T-helper 1 cell treated with Interleukin-12 subunit alpha and Interleukin-12 subunit beta and Interleukin-4 antibody, amounts not matched to agents 30 μg/mL and 1 μg/mL, for 36 hours (primary cell): ENCODE data around the gene POU4F3.
A peak's percentile ranks its signal among the peaks of the same experiment; 100 is the strongest.

ENCODE experiments used
- H3K27ac Mint-ChIP-seq: one replicate; pipeline ENCODE4 v1.8.0; 2021; ENCODE audit warnings: mild to moderate bottlenecking, mixed read lengths
- H3K27me3 Mint-ChIP-seq: one replicate; pipeline ENCODE4 v1.8.0; 2021; ENCODE audit warnings: low read depth, mixed read lengths
- H3K36me3 Mint-ChIP-seq: one replicate; pipeline ENCODE4 v1.8.0; 2021; ENCODE audit warnings: low read depth, mixed read lengths
- H3K4me1 Mint-ChIP-seq: one replicate; pipeline ENCODE4 v1.8.0; 2021; ENCODE audit warnings: low read depth, mixed read lengths
- H3K4me3 Mint-ChIP-seq: one replicate; pipeline ENCODE4 v1.8.0; 2021; ENCODE audit warnings: mild to moderate bottlenecking, moderate library complexity, mixed read lengths
- H3K9me3 Mint-ChIP-seq: one replicate; pipeline ENCODE4 v1.8.0; 2021; ENCODE audit warnings: mixed read lengths

Gene POU4F3

DNA sequence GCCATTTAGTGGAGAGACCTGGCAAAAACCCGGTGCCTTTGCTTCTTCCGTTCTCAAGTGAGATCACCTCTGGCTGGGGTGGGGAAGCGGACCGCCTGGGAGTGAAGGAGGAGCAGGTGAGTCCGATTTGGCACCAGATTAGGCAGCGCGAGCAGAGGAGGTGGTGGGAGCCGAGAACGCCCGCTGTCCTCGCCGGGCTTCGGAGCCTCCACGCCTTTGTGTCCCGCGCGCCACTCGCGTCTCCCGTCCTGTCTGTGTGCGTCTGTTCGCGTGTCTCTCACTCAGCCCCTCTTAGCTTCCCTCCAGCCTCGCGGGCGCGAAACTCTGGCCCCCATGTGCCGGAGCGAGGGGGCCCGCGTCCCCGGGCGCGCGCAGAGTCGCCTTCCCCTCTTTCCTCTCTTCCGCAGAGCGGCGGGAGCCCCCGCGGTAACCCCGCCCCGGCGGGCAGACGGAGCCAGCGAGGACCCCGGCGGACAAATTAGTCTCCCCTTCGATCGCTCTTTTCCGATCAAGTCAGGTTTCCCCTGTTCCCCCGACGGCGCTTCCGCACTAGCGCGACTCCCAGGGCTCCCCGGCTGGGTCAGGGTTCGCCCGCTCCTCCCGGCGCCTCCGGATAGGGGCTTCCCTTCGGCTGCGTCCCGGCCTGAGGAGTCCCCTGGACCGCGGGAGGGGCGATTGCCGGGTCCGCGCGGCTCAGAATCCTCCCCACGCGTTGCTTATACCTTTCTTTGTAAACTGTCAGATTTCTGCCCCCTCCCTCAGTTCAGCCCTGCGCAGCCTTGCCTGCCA is 7.1 kb downstream of the POU4F3 start:
- Mint-ChIP-seq H3K4me1 (peaks cover 6% of the 10 kb centered on the region), H3K27ac (peak overlapping the region; percentile 20), H3K9me3 (no peaks in the 10 kb centered on the region), H3K27me3 (peaks cover 83% of the 10 kb centered on the region), H3K36me3 (peaks cover 1% of the 10 kb centered on the region), H3K4me3 (peak overlapping the region; percentile 54)

DNA sequence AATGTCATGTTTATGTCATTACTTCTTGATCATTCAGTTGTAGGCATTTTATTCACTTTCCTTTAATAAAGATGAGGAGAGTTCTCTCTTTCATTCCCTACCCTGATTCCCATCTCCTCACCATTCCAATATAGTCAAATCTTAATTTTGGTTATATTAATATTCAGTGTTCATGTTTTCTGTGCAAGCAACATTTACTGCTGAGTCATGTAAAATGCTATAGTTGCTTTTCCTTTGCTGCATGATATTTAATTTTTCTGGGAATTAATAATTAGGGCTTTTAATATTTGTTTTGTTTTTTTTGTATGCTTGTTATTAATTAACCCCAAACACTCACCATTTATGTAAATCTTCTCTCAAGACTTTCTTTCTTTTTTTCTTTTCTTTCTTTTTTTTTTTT is 18.5 kb downstream of the POU4F3 start:
- no peaks in the 10 kb centered on the region for H3K4me1 Mint-ChIP-seq
- H3K9me3 Mint-ChIP-seq: no peaks in the 10 kb centered on the region
- peaks cover 11% of the 10 kb centered on the region for H3K27me3 Mint-ChIP-seq
- no peaks in the 10 kb centered on the region for H3K36me3 Mint-ChIP-seq
- no peak overlapping the region for H3K4me3 Mint-ChIP-seq
- no peak overlapping the region for H3K27ac Mint-ChIP-seq

DNA sequence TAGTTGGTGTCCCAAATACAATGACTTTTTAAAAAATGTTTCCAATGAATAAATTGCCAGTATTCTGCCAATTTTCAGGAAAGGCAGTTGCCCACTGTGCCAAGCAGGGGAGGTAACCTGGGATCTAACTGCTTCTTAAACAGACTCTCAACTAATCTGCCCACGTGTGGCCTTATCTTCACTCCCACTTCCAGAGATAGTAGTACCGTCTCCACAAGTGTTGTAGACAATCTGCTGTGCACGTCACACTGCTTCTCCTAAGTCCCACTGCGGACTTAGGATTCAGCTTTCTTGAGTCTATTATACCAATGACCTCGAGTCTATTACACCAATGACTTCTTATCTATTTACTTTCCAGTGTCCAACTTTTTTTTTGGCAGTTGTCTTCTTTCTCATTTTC is 21.2 kb downstream of the POU4F3 start:
- H3K4me1 Mint-ChIP-seq: no peaks in the 10 kb centered on the region
- H3K27ac Mint-ChIP-seq: no peak overlapping the region
- H3K27me3 Mint-ChIP-seq: peaks cover 18% of the 10 kb centered on the region
- no peaks in the 10 kb centered on the region for H3K9me3 Mint-ChIP-seq
- no peaks in the 10 kb centered on the region for H3K36me3 Mint-ChIP-seq
- no peak overlapping the region for H3K4me3 Mint-ChIP-seq

DNA sequence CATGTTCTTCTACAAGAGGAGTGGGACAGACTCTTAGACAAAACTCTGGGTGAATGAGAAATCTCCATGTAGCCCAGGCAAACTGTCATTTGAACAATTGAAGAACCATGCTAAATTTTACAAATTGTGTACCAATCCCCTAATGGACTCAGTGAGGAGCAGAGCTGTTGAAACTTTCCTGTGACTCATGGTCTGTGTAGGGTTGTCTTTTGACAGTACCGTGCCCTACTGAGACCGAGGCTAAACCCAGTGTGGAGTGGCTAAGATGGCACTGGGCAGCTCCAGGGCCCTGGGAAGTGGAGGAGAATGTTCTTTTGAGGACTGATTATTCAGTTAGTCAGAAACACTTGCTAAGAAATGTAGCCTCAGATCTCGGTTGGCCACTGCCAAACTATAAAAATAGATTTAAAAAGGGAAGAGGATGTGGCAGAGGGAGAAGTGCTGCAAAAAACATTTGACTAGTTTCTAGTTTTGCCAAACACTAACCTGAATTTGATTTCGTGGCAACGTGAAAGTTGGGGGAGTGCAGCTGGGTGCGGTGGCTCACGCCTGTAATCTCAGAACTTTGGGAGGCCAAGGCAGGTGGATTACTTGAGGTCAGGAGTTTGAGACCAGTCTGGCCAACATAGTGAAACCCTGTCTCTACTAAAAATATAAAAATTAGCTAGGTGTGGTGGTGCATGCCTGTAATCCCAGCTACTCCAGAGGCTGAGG is 24.7 kb downstream of the POU4F3 start:
- no peak overlapping the region for H3K27ac Mint-ChIP-seq
- no peak overlapping the region for H3K4me3 Mint-ChIP-seq

DNA sequence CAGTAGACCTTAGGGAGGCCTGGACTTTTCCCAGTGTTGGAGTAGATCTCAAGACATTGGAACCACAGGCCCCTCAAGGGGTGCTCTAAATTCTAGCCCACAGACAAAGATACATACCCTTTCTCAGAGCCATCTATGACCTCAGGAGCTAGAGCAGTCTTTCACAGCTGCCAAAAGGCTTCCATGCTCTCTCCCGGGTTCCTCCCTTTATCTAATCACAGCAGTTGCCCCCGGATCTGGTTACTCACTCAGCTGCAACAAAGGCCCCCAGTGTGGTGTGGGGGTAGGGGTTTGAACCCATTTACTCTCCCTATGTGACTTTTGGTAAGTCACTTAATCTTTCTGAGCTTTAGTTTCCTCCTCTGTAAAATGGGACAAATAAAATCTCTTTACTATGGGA is 27.0 kb downstream of the POU4F3 start:
- Mint-ChIP-seq H3K27me3 (peaks cover 15% of the 10 kb centered on the region), H3K36me3 (no peaks in the 10 kb centered on the region), H3K4me1 (no peaks in the 10 kb centered on the region), H3K27ac (no peak overlapping the region), H3K9me3 (no peaks in the 10 kb centered on the region), H3K4me3 (no peak overlapping the region)

More for the DNA sequence above, 24.7 kb downstream of the POU4F3 start:
- no peaks in the 10 kb centered on the region for H3K9me3 Mint-ChIP-seq
- no peaks in the 10 kb centered on the region for H3K36me3 Mint-ChIP-seq
- H3K27me3 Mint-ChIP-seq: peaks cover 21% of the 10 kb centered on the region
- H3K4me1 Mint-ChIP-seq: no peaks in the 10 kb centered on the region

DNA sequence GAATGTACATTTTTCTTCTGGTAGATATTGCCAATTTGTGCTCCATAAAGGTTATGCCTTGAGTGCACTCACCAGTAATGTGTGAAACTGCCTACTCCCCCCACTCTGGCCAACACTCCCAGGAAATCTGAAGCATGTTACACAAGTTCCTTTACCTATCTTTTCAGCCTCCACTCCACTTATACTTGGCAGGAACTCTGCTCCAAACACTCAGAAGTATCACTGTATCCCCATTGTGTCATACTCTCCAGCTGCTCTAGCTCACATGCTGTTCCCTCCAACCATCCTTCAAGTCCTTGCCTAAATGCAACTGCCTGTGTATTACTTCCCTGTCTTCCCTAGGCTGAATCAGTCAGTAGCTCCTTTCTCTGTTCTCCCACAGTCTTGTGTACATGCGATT is 28.3 kb downstream of the POU4F3 start:
- Mint-ChIP-seq H3K4me3 (no peak overlapping the region), H3K4me1 (no peaks in the 10 kb centered on the region), H3K27ac (no peak overlapping the region), H3K9me3 (no peaks in the 10 kb centered on the region), H3K36me3 (no peaks in the 10 kb centered on the region), H3K27me3 (peaks cover 10% of the 10 kb centered on the region)

DNA sequence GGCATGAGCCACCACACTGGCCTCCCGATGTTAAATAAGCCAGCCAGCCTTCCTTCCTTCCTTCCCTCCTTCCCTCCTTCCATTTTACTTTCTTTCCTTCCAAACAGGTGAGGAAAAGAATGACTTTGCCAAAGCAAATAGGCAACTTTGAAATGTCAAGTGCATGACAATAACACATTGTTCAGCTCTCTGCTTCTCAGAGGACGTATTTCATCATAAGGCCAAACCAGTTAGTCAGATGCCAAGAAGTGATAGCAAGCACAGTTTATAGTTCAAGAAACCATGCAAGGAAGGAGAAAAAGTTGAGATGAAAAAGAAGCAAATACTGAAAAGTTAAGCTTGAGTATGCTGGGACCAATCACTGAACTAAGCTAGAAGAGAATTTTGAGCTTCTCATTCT is 29.5 kb downstream of the POU4F3 start:
- Mint-ChIP-seq H3K27me3 (peaks cover 6% of the 10 kb centered on the region), H3K4me1 (no peaks in the 10 kb centered on the region), H3K9me3 (no peaks in the 10 kb centered on the region), H3K36me3 (no peaks in the 10 kb centered on the region), H3K4me3 (no peak overlapping the region), H3K27ac (no peak overlapping the region)

DNA sequence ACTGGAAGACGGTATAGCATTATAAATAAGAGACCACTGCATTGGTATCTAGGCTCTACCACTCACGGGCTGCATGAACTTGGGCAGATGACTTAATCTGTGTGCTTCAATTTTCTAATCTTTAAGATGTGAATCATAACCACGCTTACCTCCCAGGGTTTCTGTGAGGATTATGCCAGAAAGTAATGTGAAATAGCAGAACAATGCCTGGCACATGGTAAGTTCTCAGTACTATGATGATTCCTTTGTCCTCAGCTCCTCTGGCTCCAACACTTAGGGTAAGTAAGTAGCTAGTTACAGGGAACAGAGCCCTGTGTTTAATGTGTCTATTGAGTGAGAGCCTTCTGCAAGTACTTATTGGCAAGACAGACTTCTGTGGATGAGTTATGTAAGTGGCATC is 31.1 kb downstream of the POU4F3 start:
- Mint-ChIP-seq H3K36me3 (no peaks in the 10 kb centered on the region), H3K27ac (no peak overlapping the region), H3K4me1 (no peaks in the 10 kb centered on the region), H3K27me3 (peaks cover 3% of the 10 kb centered on the region), H3K4me3 (no peak overlapping the region), H3K9me3 (no peaks in the 10 kb centered on the region)

DNA sequence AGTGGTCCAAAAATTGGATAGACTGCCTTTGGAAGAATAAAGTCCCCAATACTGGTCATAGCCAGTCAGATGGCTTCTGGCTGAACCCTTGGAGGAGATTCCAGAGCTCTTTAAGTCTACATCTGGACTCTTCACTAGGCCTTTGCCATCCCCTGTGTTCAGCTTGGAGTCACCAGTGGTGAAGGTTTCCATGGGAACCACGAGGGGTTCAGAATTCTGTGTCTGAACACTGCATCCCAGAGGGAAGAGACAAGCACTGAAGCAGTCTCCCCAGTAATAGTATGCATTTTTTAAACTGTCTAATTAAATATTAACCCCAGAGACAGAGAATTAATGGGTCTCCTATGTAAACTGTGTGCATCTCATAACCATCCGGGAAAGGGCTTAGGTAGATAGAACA is 38.2 kb downstream of the POU4F3 start:
- H3K27me3 Mint-ChIP-seq: no peaks in the 10 kb centered on the region
- H3K4me3 Mint-ChIP-seq: no peak overlapping the region
- no peaks in the 10 kb centered on the region for H3K9me3 Mint-ChIP-seq
- H3K4me1 Mint-ChIP-seq: no peaks in the 10 kb centered on the region
- H3K36me3 Mint-ChIP-seq: no peaks in the 10 kb centered on the region
- no peak overlapping the region for H3K27ac Mint-ChIP-seq

DNA sequence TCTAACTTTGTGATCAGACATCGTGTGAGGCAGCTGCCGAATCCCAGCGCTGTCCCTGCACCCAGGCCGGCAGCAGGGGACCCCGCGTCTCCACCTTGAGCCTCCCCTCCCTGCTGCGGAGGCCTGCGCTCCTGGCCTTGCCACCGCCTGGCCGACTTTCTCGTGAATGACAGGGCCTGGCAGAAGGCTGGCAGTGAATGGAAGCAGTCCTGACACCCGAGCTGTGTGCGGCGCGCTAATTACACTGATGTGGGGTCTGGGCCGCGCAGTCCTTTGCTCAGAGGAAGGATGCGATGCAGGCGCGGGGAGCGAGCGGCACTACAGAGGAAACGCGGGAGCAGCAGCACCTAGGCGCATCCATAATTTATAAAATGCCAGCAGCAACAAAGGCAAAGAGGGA is 40.3 kb downstream of the POU4F3 start:
- Mint-ChIP-seq H3K4me3 (no peak overlapping the region), H3K27ac (no peak overlapping the region), H3K36me3 (no peaks in the 10 kb centered on the region), H3K27me3 (no peaks in the 10 kb centered on the region), H3K4me1 (no peaks in the 10 kb centered on the region), H3K9me3 (no peaks in the 10 kb centered on the region)

DNA sequence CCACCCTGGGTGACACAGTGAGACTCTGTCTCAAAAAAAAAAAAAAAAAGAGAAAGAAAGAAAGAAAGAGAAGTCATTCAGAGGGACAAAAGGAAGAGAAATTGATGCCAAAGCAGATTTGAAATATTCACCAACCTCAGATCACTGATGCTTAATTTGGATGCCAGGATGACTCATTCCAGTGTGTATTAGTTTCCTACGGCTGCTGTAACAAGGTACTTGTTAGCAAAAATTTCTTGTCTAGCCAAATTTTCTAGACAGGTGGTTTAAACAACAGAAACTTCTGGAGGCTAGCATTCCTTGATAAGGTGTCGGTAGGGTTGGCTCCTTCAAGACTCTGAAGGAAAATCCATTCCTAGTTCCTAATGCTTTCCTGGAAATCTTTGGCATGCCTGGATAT is 42.1 kb downstream of the POU4F3 start:
- Mint-ChIP-seq H3K4me3 (no peak overlapping the region), H3K9me3 (no peaks in the 10 kb centered on the region), H3K4me1 (no peaks in the 10 kb centered on the region), H3K27me3 (no peaks in the 10 kb centered on the region), H3K36me3 (no peaks in the 10 kb centered on the region), H3K27ac (no peak overlapping the region)

DNA sequence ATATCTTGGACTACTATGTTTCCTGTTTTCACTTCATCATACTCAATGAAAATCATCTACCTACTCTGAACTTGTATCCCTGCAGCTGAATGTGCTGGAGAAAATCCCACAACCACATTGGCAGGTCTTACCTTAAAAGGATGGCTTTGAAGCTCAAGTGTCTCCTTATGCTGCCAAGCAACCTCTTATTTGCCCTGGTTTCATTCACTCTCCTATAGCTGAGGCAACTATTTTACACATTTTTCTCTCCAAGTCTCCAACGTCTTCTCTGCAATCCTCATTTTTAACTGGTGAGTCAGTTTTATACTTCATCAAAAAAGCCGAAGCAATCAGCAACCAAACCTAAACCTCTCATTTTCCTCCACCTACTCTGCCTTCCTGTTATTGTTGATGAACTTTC is 49.7 kb downstream of the POU4F3 start:
- no peaks in the 10 kb centered on the region for H3K36me3 Mint-ChIP-seq
- H3K9me3 Mint-ChIP-seq: no peaks in the 10 kb centered on the region
- H3K27ac Mint-ChIP-seq: no peak overlapping the region
- no peak overlapping the region for H3K4me3 Mint-ChIP-seq
- H3K4me1 Mint-ChIP-seq: no peaks in the 10 kb centered on the region
- H3K27me3 Mint-ChIP-seq: no peaks in the 10 kb centered on the region

DNA sequence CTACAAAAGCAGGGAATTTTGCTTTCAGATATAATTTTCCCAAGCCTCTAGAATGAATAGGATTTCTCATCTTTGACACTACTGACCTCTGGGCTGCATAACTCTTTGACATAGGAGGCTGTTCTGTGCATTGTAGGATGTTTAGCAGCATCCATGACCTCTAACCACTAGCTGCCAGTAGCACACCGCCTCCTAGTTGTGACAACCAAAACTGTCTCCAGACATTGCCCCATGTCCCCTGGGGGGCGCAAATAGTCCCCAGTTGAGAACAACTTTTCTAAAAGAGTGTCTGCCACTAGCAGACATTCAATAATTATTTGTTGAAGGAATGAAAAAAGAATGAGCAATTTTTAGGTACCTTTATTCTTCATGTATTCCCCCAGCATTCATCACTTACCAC is 51.8 kb downstream of the POU4F3 start:
- peaks cover 7% of the 10 kb centered on the region for H3K27me3 Mint-ChIP-seq
- no peaks in the 10 kb centered on the region for H3K36me3 Mint-ChIP-seq
- H3K4me3 Mint-ChIP-seq: no peak overlapping the region
- H3K9me3 Mint-ChIP-seq: no peaks in the 10 kb centered on the region
- no peaks in the 10 kb centered on the region for H3K4me1 Mint-ChIP-seq
- no peak overlapping the region for H3K27ac Mint-ChIP-seq
